ENCODE measurements around the gene FARP2. TPM values are rescaled to one million over a fixed set of nuclear protein-coding genes. Genes with fewer than 3 reads are reported as not detected.
A peak's percentile ranks its signal among the peaks of the same experiment; 100 is the strongest.

Gene FARP2
- total and polyA plus RNA-seq, 2 of the 4 experiments (the other 2 are of a cell fraction): 17.1 to 30.8 TPM

DNA sequence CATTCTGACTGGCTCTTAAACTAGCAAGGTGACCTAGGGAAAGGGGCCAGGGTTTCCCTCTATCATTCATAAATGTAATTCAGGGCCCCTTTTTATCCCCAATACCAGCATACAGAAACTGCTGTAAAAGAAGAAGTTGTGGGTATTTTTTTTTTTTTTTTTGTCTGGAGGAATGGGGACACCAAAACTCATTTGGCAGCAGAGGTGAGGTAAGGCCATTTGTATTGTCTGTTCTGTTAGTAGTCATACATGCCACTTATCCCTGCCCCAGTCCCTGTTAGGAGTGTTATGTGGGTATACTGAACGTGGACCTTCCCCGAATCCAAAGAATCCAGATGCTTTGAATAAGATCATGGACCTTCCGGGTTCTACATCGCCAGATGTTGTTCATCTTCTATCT is 38.7 kb upstream of the FARP2 start:
- DNase-seq: no peak
- CTCF ChIA-PET: interaction anchor here (0.7 kb wide), 1 partner anchor 470 kb away, joined by 3 read pairs; no protein-coding TSS in a partner anchor

More for the DNA sequence above, 38.7 kb upstream of the FARP2 start:
- Histone ChIP-seq H4K5ac (ENCODE audit: low read depth, low read length) (no peak overlapping the region), H2BK15ac (ENCODE audit: low read depth, low read length) (no peak overlapping the region), H3K36me3 (ENCODE audit: control insufficient read depth, insufficient read depth, low read length) (peaks cover 4% of the 10 kb centered on the region; the same call in 1 of the 2 replicates), H2BK120ac (ENCODE audit: low read depth, low read length) (no peak overlapping the region), H4K8ac (ENCODE audit: low read depth in 2 of 2, low read length in 2 of 2) (no peak overlapping the region), H3K4me2 (ENCODE audit: low read depth, low read length) (peak overlapping the region; percentile 99), H3K27me3 (ENCODE audit: control insufficient read depth, insufficient read depth, low read length) (no peaks in the 10 kb centered on the region), H3K79me1 (ENCODE audit: low read depth in 1 of 2, low read length in 2 of 2) (peaks cover 5 to 39% of the 10 kb centered on the region in 2 experiments; a peak in 3 of 4 replicates), H3K14ac (replicated peaks; ENCODE audit: low read depth, low read length) (no peak overlapping the region; the same call in 1 of the 2 replicates), H4K91ac (ENCODE audit: insufficient read depth, low read depth, low read length) (no peak overlapping the region), H3K27ac (ENCODE audit: insufficient read depth, low read length) (no peak overlapping the region), H3K9me1 (ENCODE audit: insufficient read depth, low read length) (peaks cover 3% of the 10 kb centered on the region; the same call in 1 of the 2 replicates), H3K18ac (ENCODE audit: low read depth, low read length) (no peak overlapping the region), H4K20me1 (ENCODE audit: insufficient read depth, low read length) (peaks cover 63% of the 10 kb centered on the region), H2AK5ac (ENCODE audit: low read depth, low read length) (no peak overlapping the region; the same call in 1 of the 2 replicates), H2BK5ac (ENCODE audit: low read depth, low read length, poor library complexity, severe bottlenecking) (peak overlapping the region; percentile 87), H3K9me3 (ENCODE audit: control insufficient read depth, insufficient read depth, low read length) (no peaks in the 10 kb centered on the region), H3K23ac (ENCODE audit: low read depth, low read length) (peak overlapping the region; percentile 80), H3K4me1 (ENCODE audit: control insufficient read depth, insufficient read depth, low read length) (peaks cover 6% of the 10 kb centered on the region), H2BK20ac (ENCODE audit: low read depth, low read length) (no peak overlapping the region), H3K4ac (ENCODE audit: low read depth, low read length) (no peak overlapping the region), H3K56ac (ENCODE audit: extremely low read depth, insufficient read depth, low read length) (no peak overlapping the region), H3K9ac (ENCODE audit: low read depth, low read length) (peak overlapping the region; percentile 93; the same call in 1 of the 2 replicates), H2AFZ (replicated peaks; ENCODE audit: low read length, poor library complexity) (no peak overlapping the region), H3K4me3 (ENCODE audit: insufficient read depth, low read depth, low read length) (peak overlapping the region; percentile 98), H2AK9ac (replicated peaks; ENCODE audit: low read depth, low read length, poor library complexity) (no peak overlapping the region)
- in situ Hi-C loops (cut with MboI; ENCODE audit: low sequenced_read_pairs): no loop called here
- TF ChIP-seq, protein P1, sequence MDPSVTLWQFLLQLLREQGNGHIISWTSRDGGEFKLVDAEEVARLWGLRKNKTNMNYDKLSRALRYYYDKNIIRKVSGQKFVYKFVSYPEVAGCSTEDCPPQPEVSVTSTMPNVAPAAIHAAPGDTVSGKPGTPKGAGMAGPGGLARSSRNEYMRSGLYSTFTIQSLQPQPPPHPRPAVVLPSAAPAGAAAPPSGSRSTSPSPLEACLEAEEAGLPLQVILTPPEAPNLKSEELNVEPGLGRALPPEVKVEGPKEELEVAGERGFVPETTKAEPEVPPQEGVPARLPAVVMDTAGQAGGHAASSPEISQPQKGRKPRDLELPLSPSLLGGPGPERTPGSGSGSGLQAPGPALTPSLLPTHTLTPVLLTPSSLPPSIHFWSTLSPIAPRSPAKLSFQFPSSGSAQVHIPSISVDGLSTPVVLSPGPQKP (IDR thresholded peaks at IDR 0.05; ENCODE audit: borderline replicate concordance, low read depth, low read length): no peak
- TF ChIP-seq RCOR1 (IDR thresholded peaks at IDR 0.05; ENCODE audit: insufficient replicate concordance, low read length) (no peak), MAZ (IDR thresholded peaks at IDR 0.05; ENCODE audit: borderline replicate concordance, low read depth, low read length) (no peak), RAD21 (IDR thresholded peaks at IDR 0.05; ENCODE audit: low read length) (no peak), RFX5 (IDR thresholded peaks at IDR 0.05; ENCODE audit: low read depth, low read length) (no peak), CEBPB (IDR thresholded peaks at IDR 0.05; ENCODE audit: low read depth, low read length) (no peak), MAFK (IDR thresholded peaks at IDR 0.05; ENCODE audit: low read depth, low read length) (no peak), FOS (IDR thresholded peaks at IDR 0.05; ENCODE audit: low read depth, low read length) (no peak), POLR2A (IDR thresholded peaks at IDR 0.05; ENCODE audit: low read depth, low read length) (no peak), BHLHE40 (IDR thresholded peaks at IDR 0.05; ENCODE audit: low read depth, low read length) (no peak), NFE2L2 (IDR thresholded peaks at IDR 0.05; ENCODE audit: low read depth, low read length) (no peak), MXI1 (IDR thresholded peaks at IDR 0.05; ENCODE audit: borderline replicate concordance, low read depth, low read length) (no peak), SMC3 (IDR thresholded peaks at IDR 0.05; ENCODE audit: low read depth, low read length) (no peak)
- TF ChIP-seq, protein P2, sequence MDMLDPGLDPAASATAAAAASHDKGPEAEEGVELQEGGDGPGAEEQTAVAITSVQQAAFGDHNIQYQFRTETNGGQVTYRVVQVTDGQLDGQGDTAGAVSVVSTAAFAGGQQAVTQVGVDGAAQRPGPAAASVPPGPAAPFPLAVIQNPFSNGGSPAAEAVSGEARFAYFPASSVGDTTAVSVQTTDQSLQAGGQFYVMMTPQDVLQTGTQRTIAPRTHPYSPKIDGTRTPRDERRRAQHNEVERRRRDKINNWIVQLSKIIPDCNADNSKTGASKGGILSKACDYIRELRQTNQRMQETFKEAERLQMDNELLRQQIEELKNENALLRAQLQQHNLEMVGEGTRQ (IDR thresholded peaks at IDR 0.05; ENCODE audit: low read depth, low read length): no peak
- intact Hi-C loops (cut with micrococcal nuclease): no loop called here
- POLR2A ChIA-PET (ENCODE audit: unreplicated experiment): no interaction called here
- WGBS, 2 experiments (ENCODE audit: extremely low coverage in 2 of 2, insufficient read length in 1 of 2): 60% methylated on average over 2 of the region's 4 CpGs; no CpG with 5 or more reads in 1 of the 2 experiments
- dilution Hi-C loops (cut with HindIII; ENCODE audit: low sequenced_read_pairs, unreplicated experiment): no loop called here
- no peak for ATAC-seq (ENCODE audit: low read depth)
- BruUV-seq (replicated peaks): TSS peak; percentile 17

Data from IMR-90 (cell line).